Mucosa of descending colon (tissue), 3 donors: Measurements from ENCODE around the gene DPEP1. TPM values are rescaled to one million over a fixed set of nuclear protein-coding genes. Genes with fewer than 3 reads are reported as not detected.

Experiments
- ATAC-seq: fragments of 200-7000 bp; cut with Tn5 transposase; one replicate; pipeline ENCODE4 v1.9.1; 2020; ENCODE audit warnings: mild to moderate bottlenecking, moderate library complexity
- DNase-seq, 3 donors: peaks; one replicate each; pipeline ENCODE4 v3.0.0-alpha.2; 2020
- H3K36me3 ChIP-seq: fragments of 200-600 bp; one replicate; pipeline ENCODE4 v1.8.0; 2021; ENCODE audit warnings: low read depth, mild to moderate bottlenecking
- H3K4me1 ChIP-seq: fragments of 200-600 bp; one replicate; pipeline ENCODE4 v1.8.0; 2021; ENCODE audit warnings: low read depth, mild to moderate bottlenecking
- H3K4me3 ChIP-seq: fragments of 200-600 bp; one replicate; pipeline ENCODE4 v1.8.0; 2021; ENCODE audit warnings: mild to moderate bottlenecking
- H3K9me3 ChIP-seq: fragments of 200-600 bp; one replicate; pipeline ENCODE4 v1.8.0; 2021; ENCODE audit warnings: mild to moderate bottlenecking
- CTCF ChIP-seq: fragments of 200-600 bp; IDR thresholded peaks from one replicate; pipeline ENCODE4 v1.8.0; 2022; ENCODE audit warnings: antibody characterized with exemption, mild to moderate bottlenecking
- intact Hi-C, 2 donors: fragments of 100-400 bp; cut with DNase I in 1 of 2; cut with micrococcal nuclease in 1 of 2; formaldehyde crosslinking; loops; one replicate each; pipeline versions ENCODE4 v1.11.0 to v1.11.1; 2022; cut with DNase I, micrococcal nuclease
- total RNA-seq, 3 donors: library from RNA; stranded (reverse); fragmentation: NEBNext Ultra II Directional in 2 of 3; extraction: Animal tissue kit (Norgen Biotek cat#: 25700) in 2 of 3; gene quantifications; one replicate each; pipeline versions ENCODE4 v1.2.1 to v1.2.4, GENCODE V29; 2021 to 2023
- donor health status: DM: no; HTN: no; CAD: no; lungs with moderate emphysema.
- donor health status: DM: no; HTN: no; CAD: no.
- donor health status: DM: no; HTN: yes; CAD: no.

The DPEP1 gene
- total RNA-seq, 3 donors from 2014 or later: 0.28 to 2.0 TPM; not detected in 1

GRCh38 chr16:89645122-89645521 lies 31.7 kb downstream of the DPEP1 start:
- Histone ChIP-seq H3K9me3 (no peaks in the 10 kb centered on the region), H3K4me1 (peaks cover 6% of the 10 kb centered on the region), H3K4me3 (no peak overlapping the region), H3K36me3 (peaks cover 4% of the 10 kb centered on the region)
- DNase-seq (no peak), ATAC-seq (no peak)
- intact Hi-C loops: no loop called here
- no peak for TF ChIP-seq CTCF

DNA sequence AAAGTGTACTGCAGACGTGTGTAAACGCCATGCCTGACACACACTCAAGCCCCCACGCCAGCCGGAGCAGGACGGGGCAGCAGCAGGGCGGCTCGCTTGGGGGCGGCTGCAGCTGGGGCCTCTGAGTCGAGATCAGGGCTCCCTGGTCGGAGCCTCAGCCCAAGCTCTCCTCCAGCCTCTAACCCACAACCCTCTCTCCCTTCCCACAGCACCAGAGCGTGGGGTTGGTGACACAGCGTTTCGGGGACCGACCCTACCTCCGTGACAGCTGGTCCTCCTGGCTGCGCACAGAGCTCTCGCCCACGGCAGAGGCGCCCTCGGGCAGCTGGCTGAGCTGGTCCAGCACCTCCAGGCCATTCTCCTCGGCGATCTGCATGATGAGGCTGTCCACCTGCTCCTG lies 32.8 kb downstream of the DPEP1 start:
- ATAC-seq: no peak
- peaks cover 4% of the 10 kb centered on the region for H3K36me3 ChIP-seq
- no peaks in the 10 kb centered on the region for H3K4me1 ChIP-seq
- no peak for TF ChIP-seq CTCF
- DNase-seq: no peak
- intact Hi-C loops: no loop called here
- no peak overlapping the region for H3K4me3 ChIP-seq
- no peaks in the 10 kb centered on the region for H3K9me3 ChIP-seq

DNA sequence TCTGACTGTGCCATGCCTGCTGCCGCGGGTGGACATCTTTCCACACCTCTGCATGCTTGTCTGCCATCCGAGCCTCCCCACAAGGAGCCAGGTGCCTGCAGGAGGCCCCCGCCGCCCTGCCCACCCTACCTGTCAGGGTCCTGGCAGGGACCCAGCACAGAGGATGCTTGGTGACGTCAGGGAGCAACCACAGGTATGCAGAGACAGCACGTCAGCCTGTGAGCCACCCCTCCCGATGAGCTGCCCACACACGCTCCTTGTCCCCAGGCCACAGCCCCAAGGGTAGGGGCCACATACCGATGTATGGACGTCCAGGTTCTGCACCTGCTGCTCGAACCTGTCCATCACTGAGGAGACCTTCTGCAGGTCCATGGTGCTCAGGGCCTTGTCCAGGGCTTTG lies 33.5 kb downstream of the DPEP1 start:
- ATAC-seq (no peak), DNase-seq (no peak)
- intact Hi-C loops: no loop called here
- H3K4me1 ChIP-seq: no peaks in the 10 kb centered on the region
- H3K4me3 ChIP-seq: no peak overlapping the region
- H3K36me3 ChIP-seq: peaks cover 4% of the 10 kb centered on the region
- TF ChIP-seq CTCF: no peak
- no peaks in the 10 kb centered on the region for H3K9me3 ChIP-seq

- DNase-seq (no peak), ATAC-seq (no peak)
- TF ChIP-seq CTCF: no peak
- Histone ChIP-seq H3K9me3 (no peaks in the 10 kb centered on the region), H3K4me3 (no peak overlapping the region), H3K4me1 (peaks cover 10% of the 10 kb centered on the region), H3K36me3 (peaks cover 4% of the 10 kb centered on the region)
- intact Hi-C loops: no loop called here
Measured at GRCh38 chr16:89651584-89651983, 38.1 kb downstream of the DPEP1 start.

DNA sequence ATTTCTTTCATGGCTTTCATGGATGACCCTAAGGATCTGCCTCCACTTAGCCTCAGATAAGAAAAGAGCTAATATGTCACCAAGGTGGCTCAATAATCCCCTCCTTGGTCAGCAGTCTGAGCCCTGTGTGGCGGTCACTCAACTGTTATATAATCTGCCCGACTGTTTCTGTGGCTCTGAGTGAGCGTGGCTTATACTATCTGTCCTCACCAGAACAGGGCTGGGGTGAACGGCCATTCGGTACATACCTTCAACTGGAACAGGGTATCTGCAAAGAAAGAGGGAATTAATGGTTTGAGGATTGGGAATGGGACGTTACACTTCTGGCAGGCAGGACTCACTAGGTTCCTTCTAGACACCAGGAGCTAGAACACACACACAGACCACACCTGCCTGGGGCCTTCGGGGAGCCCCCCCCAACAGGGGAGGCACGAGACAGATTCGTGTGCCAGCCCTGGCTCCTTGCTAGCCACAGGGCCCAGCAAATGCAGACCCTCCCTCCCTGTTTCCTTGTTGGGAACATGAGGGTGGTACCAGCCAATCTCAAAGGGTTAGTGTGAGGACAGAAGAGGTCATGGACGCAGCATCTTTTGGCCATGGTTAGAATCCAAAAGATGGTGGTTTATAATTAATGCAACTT lies 40.3 kb downstream of the DPEP1 start:
- intact Hi-C loops: no loop called here
- Histone ChIP-seq H3K4me3 (no peak overlapping the region), H3K9me3 (no peaks in the 10 kb centered on the region), H3K4me1 (peaks cover 14% of the 10 kb centered on the region), H3K36me3 (no peaks in the 10 kb centered on the region)
- ATAC-seq: no peak
- TF ChIP-seq CTCF: no peak
- DNase-seq: no peak
